ENCODE data around the gene BMPER. TPM values are rescaled to one million over a fixed set of nuclear protein-coding genes. Genes with fewer than 3 reads are reported as not detected.

BMPER gene
- total RNA-seq, 3 donors from 2014 or later (not counting 1 experiment from before 2014, with no cell fraction given) = 0.32 to 0.64 (median 0.50) TPM

DNA sequence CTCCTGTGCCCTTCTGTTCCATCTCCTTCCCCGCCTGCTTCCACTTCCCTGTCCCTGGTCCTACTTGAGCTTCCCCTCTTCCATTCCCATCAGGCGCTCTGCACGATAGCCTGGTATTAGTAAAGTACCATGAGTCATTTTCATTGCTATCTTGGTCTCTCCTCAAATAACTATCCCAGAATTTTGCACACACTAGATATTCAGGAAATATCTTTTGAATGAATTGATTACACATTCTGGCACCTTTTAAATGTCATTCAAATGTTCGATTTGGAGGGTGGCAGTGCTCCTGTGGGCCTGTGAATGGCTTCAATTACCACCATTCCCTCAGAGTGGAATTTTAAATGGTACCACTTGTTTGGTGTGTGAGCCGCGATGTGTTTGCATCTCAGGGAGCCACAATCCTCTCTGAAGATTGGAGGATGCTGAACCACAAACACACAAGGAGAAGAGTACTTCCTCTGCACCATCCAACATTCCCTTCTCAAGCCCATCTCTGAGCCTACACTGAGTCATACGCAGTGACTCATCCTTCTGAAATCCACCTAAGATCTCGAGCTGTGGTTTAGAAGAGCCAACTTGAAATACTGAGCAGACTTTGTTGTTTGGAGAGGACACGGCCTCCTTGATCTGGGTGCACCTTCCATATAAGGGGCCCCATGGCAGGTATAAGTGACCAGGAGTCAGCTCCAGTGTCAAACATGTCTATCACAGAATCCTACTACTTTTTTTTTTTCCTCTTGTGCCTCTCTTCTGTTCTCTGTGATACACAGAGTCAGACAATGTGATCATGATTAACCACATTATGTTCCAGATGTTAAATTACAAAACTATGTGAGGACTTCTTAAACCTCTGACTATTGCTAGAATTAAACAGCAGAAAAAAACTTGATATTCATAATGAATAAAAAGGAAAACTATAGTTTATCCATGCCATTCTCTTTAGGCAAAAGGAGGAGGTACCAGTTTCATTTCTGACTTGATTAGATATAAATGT lies 81.9 kb downstream of the BMPER start:
- H3K9me3 ChIP-seq (ENCODE audit: control insufficient read depth, insufficient read depth, low read length) = no peaks in the 10 kb centered on the region
- no peaks in the 10 kb centered on the region for H3K4me1 ChIP-seq (ENCODE audit: control insufficient read depth, insufficient read depth, low read length)
- intact Hi-C loops (cut with micrococcal nuclease) = no loop called here
- no peak overlapping the region for H3K4me3 ChIP-seq (ENCODE audit: low read length)
- DNase-seq (no peak), ATAC-seq (no peak)
- 87% methylated on average over 9 of the region's 9 CpGs for WGBS (ENCODE audit: insufficient coverage)
- Mint-ChIP-seq H3K4me1 (no peaks in the 10 kb centered on the region), H3K36me3 (no peaks in the 10 kb centered on the region), H3K27me3 (ENCODE audit: low read depth in 2 of 2) (no peaks in the 10 kb centered on the region), H3K4me3 (no peak overlapping the region), H3K9me3 (no peaks in the 10 kb centered on the region), H3K27ac (no peak overlapping the region)
- TF ChIP-seq, protein P1, sequence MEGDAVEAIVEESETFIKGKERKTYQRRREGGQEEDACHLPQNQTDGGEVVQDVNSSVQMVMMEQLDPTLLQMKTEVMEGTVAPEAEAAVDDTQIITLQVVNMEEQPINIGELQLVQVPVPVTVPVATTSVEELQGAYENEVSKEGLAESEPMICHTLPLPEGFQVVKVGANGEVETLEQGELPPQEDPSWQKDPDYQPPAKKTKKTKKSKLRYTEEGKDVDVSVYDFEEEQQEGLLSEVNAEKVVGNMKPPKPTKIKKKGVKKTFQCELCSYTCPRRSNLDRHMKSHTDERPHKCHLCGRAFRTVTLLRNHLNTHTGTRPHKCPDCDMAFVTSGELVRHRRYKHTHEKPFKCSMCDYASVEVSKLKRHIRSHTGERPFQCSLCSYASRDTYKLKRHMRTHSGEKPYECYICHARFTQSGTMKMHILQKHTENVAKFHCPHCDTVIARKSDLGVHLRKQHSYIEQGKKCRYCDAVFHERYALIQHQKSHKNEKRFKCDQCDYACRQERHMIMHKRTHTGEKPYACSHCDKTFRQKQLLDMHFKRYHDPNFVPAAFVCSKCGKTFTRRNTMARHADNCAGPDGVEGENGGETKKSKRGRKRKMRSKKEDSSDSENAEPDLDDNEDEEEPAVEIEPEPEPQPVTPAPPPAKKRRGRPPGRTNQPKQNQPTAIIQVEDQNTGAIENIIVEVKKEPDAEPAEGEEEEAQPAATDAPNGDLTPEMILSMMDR (IDR thresholded peaks at IDR 0.05) = no peak
- H3K36me3 ChIP-seq (ENCODE audit: control insufficient read depth, insufficient read depth, low read length) = no peaks in the 10 kb centered on the region
- no peak overlapping the region for H3K27ac ChIP-seq (ENCODE audit: low read length)
- H3K27me3 ChIP-seq (ENCODE audit: control insufficient read depth, insufficient read depth, low read length) = no peaks in the 10 kb centered on the region

DNA sequence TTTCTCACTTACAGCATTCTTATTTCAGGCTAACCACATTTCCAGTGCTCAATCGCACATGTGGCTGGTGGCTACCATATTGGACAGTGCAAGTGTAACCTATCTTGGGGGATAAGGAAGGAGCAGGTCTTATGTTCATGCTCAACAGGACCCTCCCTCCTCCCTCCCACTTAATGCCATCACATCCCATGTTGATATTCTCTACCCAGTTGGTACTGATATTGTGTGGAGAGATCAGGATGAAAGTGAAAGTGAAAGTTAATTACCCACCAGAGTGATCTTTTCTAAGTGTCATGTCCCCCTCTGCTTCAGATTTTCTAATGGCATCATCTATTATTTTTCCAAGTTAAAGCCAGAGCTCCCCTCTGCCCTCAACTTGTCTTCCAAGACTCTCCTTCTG lies 91.6 kb downstream of the BMPER start:
- no peaks in the 10 kb centered on the region for H3K9me3 ChIP-seq (ENCODE audit: control insufficient read depth, insufficient read depth, low read length)
- no peak overlapping the region for H3K4me3 ChIP-seq (ENCODE audit: low read length)
- no peak overlapping the region for H3K27ac ChIP-seq (ENCODE audit: low read length)
- no peaks in the 10 kb centered on the region for H3K27me3 Mint-ChIP-seq (ENCODE audit: low read depth in 2 of 2)
- no peaks in the 10 kb centered on the region for H3K4me1 ChIP-seq (ENCODE audit: control insufficient read depth, insufficient read depth, low read length)
- intact Hi-C loops (cut with micrococcal nuclease) = no loop called here
- H3K9me3 Mint-ChIP-seq = peaks cover 6 to 8% of the 10 kb centered on the region in 2 donors
- DNase-seq (no peak), ATAC-seq (no peak)
- TF ChIP-seq, protein P1 (IDR thresholded peaks at IDR 0.05) = no peak
- no peak overlapping the region for H3K27ac Mint-ChIP-seq
- H3K27me3 ChIP-seq (ENCODE audit: control insufficient read depth, insufficient read depth, low read length) = no peaks in the 10 kb centered on the region
- no CpG with 5 or more reads among the region's 1 CpG for WGBS (ENCODE audit: insufficient coverage)
- no peak overlapping the region for H3K4me3 Mint-ChIP-seq
- no peaks in the 10 kb centered on the region for H3K36me3 ChIP-seq (ENCODE audit: control insufficient read depth, insufficient read depth, low read length)
- peaks cover 0 to 8% of the 10 kb centered on the region in 2 donors for H3K4me1 Mint-ChIP-seq
- H3K36me3 Mint-ChIP-seq = no peaks in the 10 kb centered on the region

DNA sequence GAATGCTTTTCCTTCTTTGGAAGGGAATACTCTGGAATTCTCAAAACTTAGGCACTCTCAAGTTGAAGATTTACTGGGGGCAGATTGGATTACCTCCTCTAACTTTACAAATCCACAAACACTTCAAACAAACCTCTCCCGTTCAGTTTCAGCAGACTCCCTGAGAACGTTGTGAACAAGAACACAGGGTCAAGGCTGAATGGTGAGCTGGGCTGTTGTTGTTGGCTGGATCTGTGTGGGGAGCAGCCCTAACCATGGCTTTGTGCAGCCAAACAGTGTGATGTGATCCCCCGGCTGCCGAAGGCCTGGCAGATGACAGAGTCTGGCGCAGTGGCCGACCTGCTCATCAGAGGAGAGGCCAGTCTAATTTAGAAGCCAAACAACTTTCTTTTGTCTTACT lies 93.1 kb downstream of the BMPER start:
- no peaks in the 10 kb centered on the region for H3K27me3 Mint-ChIP-seq (ENCODE audit: low read depth in 2 of 2)
- Histone ChIP-seq H3K4me3 (ENCODE audit: low read length) (no peak overlapping the region), H3K4me1 (ENCODE audit: control insufficient read depth, insufficient read depth, low read length) (no peaks in the 10 kb centered on the region), H3K27ac (ENCODE audit: low read length) (no peak overlapping the region), H3K27me3 (ENCODE audit: control insufficient read depth, insufficient read depth, low read length) (no peaks in the 10 kb centered on the region), H3K9me3 (ENCODE audit: control insufficient read depth, insufficient read depth, low read length) (no peaks in the 10 kb centered on the region), H3K36me3 (ENCODE audit: control insufficient read depth, insufficient read depth, low read length) (no peaks in the 10 kb centered on the region)
- H3K4me3 Mint-ChIP-seq = no peak overlapping the region
- H3K4me1 Mint-ChIP-seq = peaks cover 0 to 8% of the 10 kb centered on the region in 2 donors
- 87% methylated on average over 6 of the region's 6 CpGs for WGBS (ENCODE audit: insufficient coverage)
- TF ChIP-seq, protein P1 (IDR thresholded peaks at IDR 0.05) = no peak
- no peak for DNase-seq
- no peak for ATAC-seq
- H3K9me3 Mint-ChIP-seq = peaks cover 6 to 11% of the 10 kb centered on the region in 2 donors
- H3K36me3 Mint-ChIP-seq = no peaks in the 10 kb centered on the region
- no peak overlapping the region for H3K27ac Mint-ChIP-seq
- intact Hi-C loops (cut with micrococcal nuclease) = no loop called here
